Measurements from ENCODE around the gene PRELID1. TPM values are rescaled to one million over a fixed set of nuclear protein-coding genes. Genes with fewer than 3 reads are reported as not detected.

PRELID1 gene
- total RNA-seq, 1 donor, result 74.1 TPM

DNA sequence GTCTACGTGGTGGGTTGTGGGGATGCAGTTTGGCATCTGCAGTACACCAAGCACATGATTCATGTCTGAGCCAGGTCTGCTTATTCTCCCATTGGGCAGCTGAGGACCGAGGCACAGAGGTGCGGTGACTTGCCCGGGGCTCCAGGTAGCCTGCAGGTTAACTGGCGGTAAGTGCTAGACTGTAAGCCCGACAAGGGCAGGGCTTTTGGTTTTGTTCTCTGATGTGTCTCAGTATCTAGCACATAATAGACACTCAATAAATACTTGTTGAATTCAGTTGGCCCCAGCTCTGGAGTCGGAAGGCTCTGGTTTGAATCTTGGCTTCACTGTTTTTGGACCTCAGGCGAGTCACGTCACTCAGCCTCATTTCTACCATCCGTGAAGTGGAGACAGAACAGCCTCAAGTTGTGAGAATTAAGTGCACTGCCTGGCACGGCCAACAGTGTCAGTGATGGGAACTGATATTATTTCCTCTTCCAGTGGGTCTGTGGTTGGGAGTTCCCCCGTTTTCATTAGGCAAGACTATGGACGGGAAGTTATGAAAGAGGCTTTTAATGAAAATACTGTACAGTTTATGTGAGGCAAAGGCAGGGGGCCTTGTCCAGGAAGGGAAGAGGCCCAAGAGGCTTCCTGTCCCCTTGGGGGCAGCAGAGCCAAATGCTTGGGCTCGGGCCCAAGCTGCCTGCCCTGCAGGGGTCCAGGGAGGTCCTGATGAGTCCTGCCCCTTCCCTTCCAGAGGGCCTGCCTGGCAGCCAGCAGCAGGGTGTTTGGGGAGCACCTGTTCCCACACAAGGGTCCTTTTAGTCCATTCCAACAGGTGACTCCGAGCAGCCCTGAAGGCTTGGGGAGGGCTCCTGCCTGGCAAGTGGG is 3.3 kb downstream of the PRELID1 start:
- Histone ChIP-seq H3K4me3 (ENCODE audit: low read length) (peak overlapping the region; percentile 47), H3K27me3 (ENCODE audit: insufficient read depth, low read length) (no peaks in the 10 kb centered on the region), H3K9me3 (ENCODE audit: low read depth, low read length) (no peaks in the 10 kb centered on the region), H3K4me1 (ENCODE audit: insufficient read depth, low read length) (peaks cover 86% of the 10 kb centered on the region)

- no peaks in the 10 kb centered on the region for H3K9me3 ChIP-seq (ENCODE audit: low read depth, low read length)
- peaks cover 86% of the 10 kb centered on the region for H3K4me1 ChIP-seq (ENCODE audit: insufficient read depth, low read length)
- no peaks in the 10 kb centered on the region for H3K27me3 ChIP-seq (ENCODE audit: insufficient read depth, low read length)
- peak overlapping the region; percentile 47 for H3K4me3 ChIP-seq (ENCODE audit: low read length)
These were observed 4.2 kb downstream of the PRELID1 start for GRCh38 chr5:177307544-177308363.

GRCh38 chr5:177308740-177309139 is 5.1 kb downstream of the PRELID1 start:
- H3K4me1 ChIP-seq (ENCODE audit: insufficient read depth, low read length), result peaks cover 94% of the 10 kb centered on the region
- H3K27me3 ChIP-seq (ENCODE audit: insufficient read depth, low read length), result no peaks in the 10 kb centered on the region
- no peak overlapping the region for H3K4me3 ChIP-seq (ENCODE audit: low read length)
- H3K9me3 ChIP-seq (ENCODE audit: low read depth, low read length), result no peaks in the 10 kb centered on the region

GRCh38 chr5:177309351-177310191 is 6.0 kb downstream of the PRELID1 start:
- Histone ChIP-seq H3K9me3 (ENCODE audit: low read depth, low read length) (no peaks in the 10 kb centered on the region), H3K4me1 (ENCODE audit: insufficient read depth, low read length) (peaks cover 90% of the 10 kb centered on the region), H3K27me3 (ENCODE audit: insufficient read depth, low read length) (no peaks in the 10 kb centered on the region), H3K4me3 (ENCODE audit: low read length) (no peak overlapping the region)

DNA sequence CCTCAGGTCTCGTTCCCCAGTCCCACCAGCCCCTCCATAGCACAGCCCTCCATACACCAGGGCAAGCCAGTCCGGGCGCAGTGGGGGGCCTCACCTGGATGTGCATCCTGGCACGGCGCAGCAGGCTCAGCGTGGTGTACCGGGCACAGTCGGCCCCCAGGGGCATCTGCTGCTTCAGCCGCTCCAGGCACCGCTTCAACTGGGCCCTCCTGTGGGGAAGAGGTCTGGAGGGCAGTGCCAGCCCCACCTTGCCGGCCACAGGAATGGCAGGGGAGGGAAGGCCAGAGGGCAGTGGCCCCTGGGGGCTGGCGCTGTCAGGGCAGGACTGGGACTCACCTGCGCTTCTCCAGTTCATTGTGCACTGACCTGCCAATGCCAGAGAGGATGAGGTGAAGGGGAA is 6.7 kb downstream of the PRELID1 start:
- peaks cover 83% of the 10 kb centered on the region for H3K4me1 ChIP-seq (ENCODE audit: insufficient read depth, low read length)
- H3K4me3 ChIP-seq (ENCODE audit: low read length), result no peak overlapping the region

GRCh38 chr5:177310757-177311391 is 7.3 kb downstream of the PRELID1 start:
- peaks cover 77% of the 10 kb centered on the region for H3K4me1 ChIP-seq (ENCODE audit: insufficient read depth, low read length)
- H3K27me3 ChIP-seq (ENCODE audit: insufficient read depth, low read length), result no peaks in the 10 kb centered on the region
- no peaks in the 10 kb centered on the region for H3K9me3 ChIP-seq (ENCODE audit: low read depth, low read length)
- no peak overlapping the region for H3K4me3 ChIP-seq (ENCODE audit: low read length)

More for the DNA sequence above, 6.7 kb downstream of the PRELID1 start:
- Histone ChIP-seq H3K9me3 (ENCODE audit: low read depth, low read length) (no peaks in the 10 kb centered on the region), H3K27me3 (ENCODE audit: insufficient read depth, low read length) (no peaks in the 10 kb centered on the region)

DNA sequence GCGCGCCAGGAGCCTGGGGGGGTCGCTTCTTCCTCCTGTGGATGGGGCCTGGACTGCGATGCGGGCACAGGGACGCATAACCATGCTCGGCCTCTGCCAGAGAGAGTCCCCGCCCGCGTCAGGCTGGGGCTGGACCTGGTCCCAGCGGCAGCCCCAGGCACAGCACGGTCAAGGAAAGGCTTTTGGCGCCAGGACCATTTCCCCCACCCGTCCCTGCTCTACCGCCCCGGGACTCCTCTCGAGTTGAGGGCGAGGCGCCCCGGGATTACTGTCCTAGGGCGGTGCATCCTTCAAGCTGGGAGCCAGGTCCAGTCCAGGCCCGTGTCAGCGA is 7.8 kb downstream of the PRELID1 start:
- Histone ChIP-seq H3K4me1 (ENCODE audit: insufficient read depth, low read length) (peaks cover 73% of the 10 kb centered on the region), H3K4me3 (ENCODE audit: low read length) (peak overlapping the region; percentile 44), H3K27me3 (ENCODE audit: insufficient read depth, low read length) (no peaks in the 10 kb centered on the region), H3K9me3 (ENCODE audit: low read depth, low read length) (no peaks in the 10 kb centered on the region)

- Histone ChIP-seq H3K4me1 (ENCODE audit: insufficient read depth, low read length) (peaks cover 67% of the 10 kb centered on the region), H3K27me3 (ENCODE audit: insufficient read depth, low read length) (no peaks in the 10 kb centered on the region), H3K9me3 (ENCODE audit: low read depth, low read length) (no peaks in the 10 kb centered on the region), H3K4me3 (ENCODE audit: low read length) (peak within 1 kb of the TSS; percentile 44)
These were observed 8.4 kb downstream of the PRELID1 start, which contains the start of gene MXD3 for GRCh38 chr5:177311723-177312648. MXD3 (minus strand) TSS chr5:177311898; CDS start chr5:177311830, 68 bp downstream.

DNA sequence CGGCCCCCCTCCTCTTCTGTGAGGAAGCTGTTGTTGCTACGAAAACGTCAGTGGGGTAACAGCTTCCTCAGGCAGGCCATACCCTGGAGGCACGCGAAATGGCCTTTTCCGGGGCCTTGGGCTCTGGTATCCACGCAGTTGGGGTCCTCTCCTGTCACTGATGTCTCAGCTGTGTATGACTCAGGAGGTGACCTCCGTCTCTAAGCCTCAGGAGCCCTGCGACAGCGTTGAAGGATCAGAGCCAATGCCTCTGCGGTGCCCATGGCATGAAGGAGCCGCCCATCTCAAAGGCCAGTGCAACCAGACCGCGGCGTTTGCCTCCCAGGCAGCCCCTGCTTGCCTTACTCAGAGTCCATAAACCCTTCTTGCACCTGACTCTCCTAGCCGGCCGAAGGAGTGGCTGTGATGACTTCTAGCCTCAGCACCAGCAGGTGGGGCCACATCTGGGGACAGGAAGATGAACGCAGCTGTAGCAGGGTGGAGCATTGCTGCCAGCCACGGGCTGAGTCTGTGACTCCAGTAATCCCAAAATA is 9.1 kb downstream of the PRELID1 start:
- no peaks in the 10 kb centered on the region for H3K27me3 ChIP-seq (ENCODE audit: insufficient read depth, low read length)
- no peak overlapping the region for H3K4me3 ChIP-seq (ENCODE audit: low read length)
- peaks cover 61% of the 10 kb centered on the region for H3K4me1 ChIP-seq (ENCODE audit: insufficient read depth, low read length)
- H3K9me3 ChIP-seq (ENCODE audit: low read depth, low read length), result no peaks in the 10 kb centered on the region

DNA sequence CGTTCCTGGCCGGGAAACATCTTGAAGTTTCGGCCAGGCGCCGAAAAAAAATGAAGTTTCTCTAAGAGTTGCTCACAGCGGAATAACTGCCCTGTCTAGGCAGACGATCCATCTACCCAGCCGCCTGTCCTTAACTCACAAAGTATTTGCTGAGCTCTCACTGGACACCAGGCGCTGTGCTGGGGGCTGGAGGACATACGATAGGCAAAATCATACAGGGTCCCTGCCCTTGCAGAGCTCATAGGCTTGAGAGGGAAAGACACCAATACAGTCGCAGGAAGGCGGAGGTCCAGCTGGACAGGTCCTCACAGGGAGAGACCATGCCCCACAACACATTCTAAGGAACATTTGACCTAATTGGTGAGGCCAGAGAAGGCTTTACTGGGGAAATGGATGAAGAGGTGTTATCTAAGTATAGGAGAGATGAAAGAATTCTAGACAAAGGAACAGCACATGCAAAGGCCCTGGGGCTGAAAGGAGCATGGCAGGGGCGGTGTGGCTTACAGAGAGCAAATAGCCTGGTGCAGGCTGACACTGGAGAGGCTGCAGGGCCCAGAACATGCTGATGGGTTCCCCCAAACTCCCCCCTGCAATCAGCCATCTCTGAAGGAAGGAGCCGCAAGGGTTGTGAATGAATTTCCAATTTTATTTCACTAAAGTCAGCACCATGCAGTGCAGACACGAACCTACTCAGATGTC is 10.1 kb downstream of the PRELID1 start:
- H3K27me3 ChIP-seq (ENCODE audit: insufficient read depth, low read length), result no peaks in the 10 kb centered on the region
- peaks cover 57% of the 10 kb centered on the region for H3K4me1 ChIP-seq (ENCODE audit: insufficient read depth, low read length)
- no peaks in the 10 kb centered on the region for H3K9me3 ChIP-seq (ENCODE audit: low read depth, low read length)
- no peak overlapping the region for H3K4me3 ChIP-seq (ENCODE audit: low read length)

- Histone ChIP-seq H3K9me3 (ENCODE audit: low read depth, low read length) (no peaks in the 10 kb centered on the region), H3K4me1 (ENCODE audit: insufficient read depth, low read length) (peaks cover 51% of the 10 kb centered on the region), H3K4me3 (ENCODE audit: low read length) (no peak overlapping the region)
These were observed 11.1 kb downstream of the PRELID1 start for GRCh38 chr5:177314376-177315342.

GRCh38 chr5:177315411-177315810 is 11.8 kb downstream of the PRELID1 start:
- no peak overlapping the region for H3K4me3 ChIP-seq (ENCODE audit: low read length)
- H3K27me3 ChIP-seq (ENCODE audit: insufficient read depth, low read length), result no peaks in the 10 kb centered on the region
- no peaks in the 10 kb centered on the region for H3K9me3 ChIP-seq (ENCODE audit: low read depth, low read length)
- peaks cover 51% of the 10 kb centered on the region for H3K4me1 ChIP-seq (ENCODE audit: insufficient read depth, low read length)

More at GRCh38 chr5:177314376-177315342, 11.1 kb downstream of the PRELID1 start:
- H3K27me3 ChIP-seq (ENCODE audit: insufficient read depth, low read length), result no peaks in the 10 kb centered on the region

All from mononuclear cell (primary cell).